MCF 10A (cell line): ENCODE data around the gene PGAM1. TPM values are rescaled to one million over a fixed set of nuclear protein-coding genes. Genes with fewer than 3 reads are reported as not detected.

Source experiments
- BruUV-seq: library from RNA; stranded (reverse); fragments of 400-500 nt; replicated peaks from 2 replicates; lab custom pipeline; 2021; lab: Mats Ljungman, UMichigan
- CTCF ChIA-PET: fragments of 300-600 bp; sonication (Branson Sonifier 250); formaldehyde crosslinking; extraction: SDS; loops from one replicate; lab custom pipeline; 2021; ENCODE audit warnings: antibody characterized with exemption, inconsistent platforms; lab: Yijun Ruan, JAX
- POLR2A ChIA-PET: fragments of 300-600, 350-650 bp; sonication (Branson Sonifier 250); formaldehyde crosslinking; extraction: SDS; loops from one replicate; lab custom pipeline; 2020; ENCODE audit warnings: antibody characterized with exemption, inconsistent platforms; lab: Yijun Ruan, JAX
- DNase-seq: peaks from one replicate; pipeline ENCODE4 v3.0.0-alpha.2; 2018; ENCODE audit not compliant: unreplicated experiment
- H3K27ac Mint-ChIP-seq: one replicate; pipeline ENCODE4 v1.8.0; 2022; ENCODE audit warnings: mild to moderate bottlenecking, low read depth, mixed read lengths; ENCODE audit not compliant: unreplicated experiment
- H3K27me3 Mint-ChIP-seq: one replicate; pipeline ENCODE4 v1.8.0; 2022; ENCODE audit warnings: mixed read lengths; ENCODE audit not compliant: insufficient read depth, unreplicated experiment
- H3K36me3 Mint-ChIP-seq: one replicate; pipeline ENCODE4 v1.8.0; 2022; ENCODE audit warnings: mild to moderate bottlenecking, moderate library complexity, mixed read lengths; ENCODE audit not compliant: insufficient read depth, unreplicated experiment
- H3K4me1 Mint-ChIP-seq: one replicate; pipeline ENCODE4 v1.8.0; 2022; ENCODE audit warnings: mixed read lengths; ENCODE audit not compliant: insufficient read depth, unreplicated experiment
- H3K4me3 Mint-ChIP-seq: one replicate; pipeline ENCODE4 v1.8.0; 2022; ENCODE audit warnings: mild to moderate bottlenecking, moderate library complexity, mixed read lengths; ENCODE audit not compliant: unreplicated experiment
- H3K9me3 Mint-ChIP-seq: one replicate; pipeline ENCODE4 v1.8.0; 2022; ENCODE audit warnings: mixed read lengths; ENCODE audit not compliant: unreplicated experiment
- intact Hi-C: fragments of 100-400 bp; cut with micrococcal nuclease; formaldehyde crosslinking; loops from 2 replicates; pipeline ENCODE4 v1.14.1; 2022
- total RNA-seq: library from RNA; stranded (reverse); gene quantifications from 2 replicates; pipeline ENCODE4 v1.2.3, GENCODE V29; 2022
- TF ChIP-seq, protein P1 (sequence below): fragments of 200-600 bp; IDR thresholded peaks from one replicate; pipeline ENCODE4 v1.8.0; 2022; ENCODE audit warnings: antibody characterized with exemption, mild to moderate bottlenecking; ENCODE audit not compliant: unreplicated experiment

Gene PGAM1
- total RNA-seq, 1 experiment from 2014 or later: 235 TPM

DNA sequence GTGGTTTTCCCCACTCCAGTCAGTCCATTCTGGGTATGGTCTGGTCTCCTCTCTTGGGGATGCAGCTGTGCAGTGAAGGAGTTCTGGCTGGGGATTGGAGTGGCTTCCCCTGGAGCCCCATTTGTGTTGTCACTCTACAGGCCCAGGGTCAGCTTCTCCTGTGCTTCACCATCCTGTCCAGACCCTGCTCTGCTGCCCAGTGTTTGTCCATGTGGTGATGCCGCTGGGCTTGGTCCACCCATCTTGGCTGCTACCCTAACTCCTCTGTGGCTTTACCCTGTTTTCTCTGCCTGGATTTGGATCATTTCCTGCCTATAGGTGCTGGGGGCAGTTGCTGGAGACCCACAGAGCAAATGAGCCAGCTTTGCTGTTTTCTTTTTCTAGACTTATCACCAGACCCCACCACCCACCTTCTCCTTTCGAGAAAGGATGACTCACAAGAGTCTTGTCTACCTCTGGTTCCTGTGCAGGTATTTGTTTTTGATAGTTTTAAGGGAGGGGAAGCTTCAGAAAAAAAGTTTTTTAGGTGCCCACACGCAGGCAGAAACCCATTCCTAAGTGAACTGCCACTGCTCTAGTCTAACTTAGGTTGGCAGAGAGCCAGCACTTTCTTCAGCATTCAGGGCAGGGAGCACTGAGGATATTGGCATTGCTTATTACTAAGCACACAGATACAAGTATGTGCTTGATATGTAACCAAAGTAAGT is 28.5 kb downstream of the PGAM1 start:
- H3K36me3 Mint-ChIP-seq: peaks cover 84% of the 10 kb centered on the region
- TF ChIP-seq, protein P1, sequence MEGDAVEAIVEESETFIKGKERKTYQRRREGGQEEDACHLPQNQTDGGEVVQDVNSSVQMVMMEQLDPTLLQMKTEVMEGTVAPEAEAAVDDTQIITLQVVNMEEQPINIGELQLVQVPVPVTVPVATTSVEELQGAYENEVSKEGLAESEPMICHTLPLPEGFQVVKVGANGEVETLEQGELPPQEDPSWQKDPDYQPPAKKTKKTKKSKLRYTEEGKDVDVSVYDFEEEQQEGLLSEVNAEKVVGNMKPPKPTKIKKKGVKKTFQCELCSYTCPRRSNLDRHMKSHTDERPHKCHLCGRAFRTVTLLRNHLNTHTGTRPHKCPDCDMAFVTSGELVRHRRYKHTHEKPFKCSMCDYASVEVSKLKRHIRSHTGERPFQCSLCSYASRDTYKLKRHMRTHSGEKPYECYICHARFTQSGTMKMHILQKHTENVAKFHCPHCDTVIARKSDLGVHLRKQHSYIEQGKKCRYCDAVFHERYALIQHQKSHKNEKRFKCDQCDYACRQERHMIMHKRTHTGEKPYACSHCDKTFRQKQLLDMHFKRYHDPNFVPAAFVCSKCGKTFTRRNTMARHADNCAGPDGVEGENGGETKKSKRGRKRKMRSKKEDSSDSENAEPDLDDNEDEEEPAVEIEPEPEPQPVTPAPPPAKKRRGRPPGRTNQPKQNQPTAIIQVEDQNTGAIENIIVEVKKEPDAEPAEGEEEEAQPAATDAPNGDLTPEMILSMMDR: no peak
- peaks cover 8% of the 10 kb centered on the region for H3K4me1 Mint-ChIP-seq
- DNase-seq: peak; percentile 51
- no peaks in the 10 kb centered on the region for H3K27me3 Mint-ChIP-seq
- no peak overlapping the region for H3K27ac Mint-ChIP-seq
- ChIA-PET POLR2A (interaction anchor here (0.5 to 1.8 kb wide), 6 partner anchors 10 to 200 kb away, joined by 3 to 5 read pairs (median 4); partner anchors contain the start of gene UBTD1), CTCF (interaction anchor here (0.7 to 2.6 kb wide), 6 partner anchors 11 to 158 kb away, joined by 3 to 12 read pairs (median 4); no protein-coding TSS in a partner anchor)
- intact Hi-C loops: no loop called here
- no TSS peak for BruUV-seq
- no peaks in the 10 kb centered on the region for H3K9me3 Mint-ChIP-seq
- no peak overlapping the region for H3K4me3 Mint-ChIP-seq

DNA sequence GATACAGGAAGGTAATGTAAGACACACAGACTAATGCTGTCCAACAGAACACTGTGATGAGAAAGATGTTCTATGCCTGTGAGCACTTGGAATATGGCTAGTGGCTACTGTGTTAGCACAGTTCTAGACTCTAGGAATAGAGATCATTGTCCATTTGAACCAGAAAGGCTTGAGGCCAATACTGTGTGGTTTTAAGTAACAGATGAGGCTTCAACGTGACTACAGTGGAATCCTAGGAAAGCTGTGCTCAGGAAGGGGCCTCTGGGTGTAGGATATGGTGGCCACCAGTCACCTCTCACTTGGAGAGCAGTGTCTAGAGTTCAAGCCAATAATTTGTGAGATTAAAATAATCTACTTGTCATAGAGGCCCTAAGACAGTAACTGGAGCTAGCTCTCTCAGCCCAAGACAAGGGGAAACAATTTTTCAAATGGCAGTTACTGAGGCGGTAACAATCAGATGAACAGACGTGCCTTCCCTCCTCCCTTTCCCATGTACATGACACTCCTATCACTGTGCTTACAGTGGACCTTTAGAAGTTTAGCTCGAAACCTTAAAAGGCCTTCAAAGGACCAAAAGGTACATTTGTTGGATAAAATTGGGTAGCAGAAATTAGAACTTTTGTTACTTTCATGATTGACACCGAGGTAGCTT is 30.2 kb downstream of the PGAM1 start:
- no TSS peak for BruUV-seq
- TF ChIP-seq, protein P1: no peak
- Mint-ChIP-seq H3K4me1 (no peaks in the 10 kb centered on the region), H3K4me3 (no peak overlapping the region), H3K27ac (no peak overlapping the region), H3K36me3 (peaks cover 91% of the 10 kb centered on the region), H3K27me3 (no peaks in the 10 kb centered on the region), H3K9me3 (no peaks in the 10 kb centered on the region)
- DNase-seq: no peak
- intact Hi-C loops: no loop called here
- ChIA-PET CTCF (interaction anchor here (0.6 to 2.0 kb wide), 6 partner anchors 8 to 156 kb away, joined by 3 to 13 read pairs (median 6); no protein-coding TSS in a partner anchor), POLR2A (interaction anchor here (0.6 to 2.0 kb wide), 5 partner anchors 8 to 185 kb away, joined by 3 to 6 read pairs (median 3); no protein-coding TSS in a partner anchor)

DNA sequence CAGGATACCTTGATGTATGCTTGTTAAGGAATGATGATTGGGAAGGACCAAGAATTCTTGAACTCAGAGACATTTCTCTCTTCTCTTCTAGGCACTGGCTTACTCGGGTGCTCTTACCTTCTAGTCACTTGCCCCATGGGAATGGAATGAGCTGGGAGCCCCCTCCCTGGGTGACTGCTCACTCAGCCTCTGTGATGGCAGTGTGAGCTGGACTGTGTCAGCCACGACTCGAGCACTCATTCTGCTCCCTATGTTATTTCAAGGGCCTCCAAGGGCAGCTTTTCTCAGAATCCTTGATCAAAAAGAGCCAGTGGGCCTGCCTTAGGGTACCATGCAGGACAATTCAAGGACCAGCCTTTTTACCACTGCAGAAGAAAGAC is 30.7 kb downstream of the PGAM1 start:
- Mint-ChIP-seq H3K36me3 (peaks cover 90% of the 10 kb centered on the region), H3K4me3 (no peak overlapping the region), H3K27ac (no peak overlapping the region), H3K4me1 (no peaks in the 10 kb centered on the region), H3K9me3 (no peaks in the 10 kb centered on the region), H3K27me3 (no peaks in the 10 kb centered on the region)
- TF ChIP-seq, protein P1: no peak
- no TSS peak for BruUV-seq
- intact Hi-C loops: no loop called here
- CTCF ChIA-PET: interaction anchor here (0.6 to 2.0 kb wide), 5 partner anchors 10 to 156 kb away, joined by 3 to 13 read pairs (median 7); no protein-coding TSS in a partner anchor
- DNase-seq: no peak
- POLR2A ChIA-PET: interaction anchor here (0.9 to 2.0 kb wide), 4 partner anchors 9 to 185 kb away, joined by 3 to 6 read pairs (median 4); no protein-coding TSS in a partner anchor

DNA sequence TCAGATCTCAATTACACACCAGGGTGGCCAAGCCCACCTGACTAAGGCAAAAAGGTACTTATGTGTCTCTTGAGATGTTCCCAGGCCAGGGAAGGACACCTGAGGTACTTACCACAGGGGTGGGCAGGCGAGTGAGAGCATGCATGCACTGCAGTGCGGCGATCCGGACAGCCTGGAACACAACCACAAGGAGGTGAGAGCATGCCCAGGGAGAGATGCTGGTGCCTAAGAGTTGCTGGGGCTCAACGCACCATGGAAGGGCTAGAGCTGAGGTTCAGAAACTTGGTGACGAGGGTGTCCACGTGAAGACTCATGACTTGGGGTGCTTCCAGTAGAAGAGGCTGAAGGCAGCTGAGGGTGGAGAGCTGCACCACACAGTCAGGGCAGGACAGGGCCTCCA is 33.1 kb downstream of the PGAM1 start:
- H3K36me3 Mint-ChIP-seq: peaks cover 93% of the 10 kb centered on the region
- no peak overlapping the region for H3K27ac Mint-ChIP-seq
- DNase-seq: no peak
- peaks cover 8% of the 10 kb centered on the region for H3K4me1 Mint-ChIP-seq
- no peaks in the 10 kb centered on the region for H3K9me3 Mint-ChIP-seq
- TF ChIP-seq, protein P1: no peak
- BruUV-seq: no TSS peak
- intact Hi-C loops: no loop called here
- H3K4me3 Mint-ChIP-seq: no peak overlapping the region
- no peaks in the 10 kb centered on the region for H3K27me3 Mint-ChIP-seq
- ChIA-PET CTCF (interaction anchor here (1.1 to 9.9 kb wide), 3 partner anchors 107 to 154 kb away, joined by 3 to 204 read pairs (median 5); partner anchors contain the start of gene ANKRD2), POLR2A (interaction anchor here (0.7 to 2.0 kb wide), 5 partner anchors 12 to 196 kb away, joined by 3 to 7 read pairs (median 3); partner anchors contain the start of gene ANKRD2)
